ENCODE data around the gene MYO1H.
A peak's percentile ranks its signal among the peaks of the same experiment; 100 is the strongest.

The MYO1H gene

DNA sequence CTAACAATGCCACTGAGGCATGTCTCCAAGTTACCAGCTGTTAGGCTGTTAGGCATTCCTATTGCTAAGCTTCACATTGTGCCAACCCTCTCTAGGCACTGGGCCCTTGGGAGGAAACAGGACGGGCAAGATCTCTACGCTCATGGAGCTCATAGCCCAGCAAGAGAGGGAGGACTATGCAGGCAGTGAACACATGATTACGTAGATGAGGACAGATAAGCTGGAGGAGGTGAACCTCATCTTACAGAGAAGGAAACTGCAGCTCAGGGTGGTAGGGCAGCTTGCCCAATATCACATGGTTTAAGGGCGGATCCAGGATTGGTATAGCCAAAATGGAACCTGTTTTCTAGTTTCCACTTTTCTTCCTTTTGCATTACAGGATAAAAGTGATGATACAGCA lies 137.5 kb downstream of the MYO1H start:
- Histone ChIP-seq H3K36me3 (ENCODE audit: control insufficient read depth in 1 of 2, insufficient read depth in 2 of 2, low read depth in 1 of 2, low read length in 2 of 2) (peaks cover 56 to 79% of the 10 kb centered on the region in 2 experiments), H2BK12ac (ENCODE audit: low read length in 2 of 2) (no peak overlapping the region), H4K8ac (ENCODE audit: low read length) (no peak overlapping the region), H3K14ac (ENCODE audit: low read length in 2 of 2) (no peak overlapping the region), H3K9ac (ENCODE audit: low read length) (no peak overlapping the region), H3K9me3 (ENCODE audit: control insufficient read depth, low read length) (no peaks in the 10 kb centered on the region), H3K4me2 (ENCODE audit: low read length, poor library complexity, severe bottlenecking) (no peak overlapping the region), H3K4me1 (ENCODE audit: control insufficient read depth, insufficient read depth, low read depth, low read length) (no peaks in the 10 kb centered on the region), H2AFZ (ENCODE audit: low read depth, low read length) (no peak overlapping the region), H3K23ac (ENCODE audit: low read length in 2 of 2) (no peak overlapping the region), H3K27ac (ENCODE audit: low read length, poor library complexity, severe bottlenecking) (no peak overlapping the region), H3K4ac (ENCODE audit: low read depth in 1 of 2, low read length in 2 of 2) (no peak overlapping the region), H2AK5ac (ENCODE audit: low read length, severe bottlenecking) (no peak overlapping the region), H3K4me3 (ENCODE audit: insufficient read depth in 1 of 2, low read depth in 1 of 2, low read length in 2 of 2) (no peak overlapping the region), H2BK5ac (ENCODE audit: low read depth, low read length, poor library complexity, severe bottlenecking) (no peak overlapping the region), H2BK15ac (ENCODE audit: low read depth, poor library complexity, severe bottlenecking) (no peak overlapping the region), H2BK120ac (ENCODE audit: low read depth, low read length) (no peak overlapping the region), H4K91ac (ENCODE audit: low read length) (no peak overlapping the region), H3K18ac (ENCODE audit: low read depth in 1 of 2, low read length in 2 of 2) (no peak overlapping the region), H3K79me1 (replicated peaks; ENCODE audit: low read length, poor library complexity, severe bottlenecking) (peaks cover 28% of the 10 kb centered on the region), H3K27me3 (ENCODE audit: control insufficient read depth in 1 of 2, insufficient read depth in 1 of 2, low read length in 2 of 2) (no peaks in the 10 kb centered on the region)
- DNase-seq, result no peak
- WGBS, result 95% methylated on average over 4 of the region's 4 CpGs

DNA sequence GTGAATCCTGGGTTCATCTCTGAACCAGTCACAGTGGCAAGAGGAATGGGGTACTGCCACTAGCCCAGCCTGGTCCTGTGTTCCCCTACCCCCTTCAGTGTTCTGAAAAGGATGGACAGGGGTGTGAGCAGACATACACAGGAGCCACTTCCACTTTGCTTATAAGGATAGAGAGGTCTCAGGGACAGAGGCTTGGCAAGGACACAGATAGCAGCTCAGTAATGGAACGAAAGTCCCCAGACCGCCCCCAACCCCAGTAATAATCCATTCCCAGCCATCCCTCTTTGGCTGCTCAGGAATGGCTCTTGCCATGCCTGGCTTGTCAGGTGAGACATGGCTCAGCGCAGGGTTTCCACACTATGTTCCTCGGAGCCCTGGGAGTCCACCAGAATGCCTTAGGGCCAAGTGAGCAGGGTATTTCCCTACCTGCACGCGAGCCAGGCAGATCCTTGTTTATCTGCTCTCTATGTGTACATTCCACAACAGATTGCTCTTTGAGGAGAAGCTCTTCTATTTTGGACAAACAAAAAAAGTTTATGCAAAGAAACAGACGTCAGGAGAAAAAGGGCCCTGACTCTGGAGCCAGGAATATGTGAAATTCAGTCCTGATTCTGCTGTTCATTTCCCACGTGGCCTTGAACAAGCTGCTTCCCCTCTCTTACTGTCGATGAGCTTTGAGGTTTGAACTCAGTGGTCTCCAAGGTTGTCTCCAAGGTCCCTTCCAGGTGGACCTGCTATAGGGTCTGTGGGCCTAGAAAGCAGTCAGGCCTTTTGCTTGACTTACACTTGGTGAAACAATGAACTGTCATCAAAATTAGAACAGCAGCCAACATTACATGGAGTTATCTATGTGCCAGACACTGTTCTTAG lies 139.7 kb downstream of the MYO1H start:
- H3K27me3 ChIP-seq (ENCODE audit: control insufficient read depth in 1 of 2, insufficient read depth in 1 of 2, low read length in 2 of 2), result no peaks in the 10 kb centered on the region
- H3K27ac ChIP-seq (ENCODE audit: low read length, poor library complexity, severe bottlenecking), result no peak overlapping the region
- no peak overlapping the region for H2BK5ac ChIP-seq (ENCODE audit: low read depth, low read length, poor library complexity, severe bottlenecking)
- no peak overlapping the region for H3K23ac ChIP-seq (ENCODE audit: low read length in 2 of 2)
- H3K9me3 ChIP-seq (ENCODE audit: control insufficient read depth, low read length), result no peaks in the 10 kb centered on the region
- H3K9ac ChIP-seq (ENCODE audit: low read length), result peak overlapping the region; percentile 13
- no peak overlapping the region for H2BK12ac ChIP-seq (ENCODE audit: low read length in 2 of 2)
- no peak overlapping the region for H3K4ac ChIP-seq (ENCODE audit: low read depth in 1 of 2, low read length in 2 of 2)
- H2BK120ac ChIP-seq (ENCODE audit: low read depth, low read length), result no peak overlapping the region
- H3K18ac ChIP-seq (ENCODE audit: low read depth in 1 of 2, low read length in 2 of 2), result no peak overlapping the region
- no peak overlapping the region for H3K4me2 ChIP-seq (ENCODE audit: low read length, poor library complexity, severe bottlenecking)
- H3K4me1 ChIP-seq (ENCODE audit: control insufficient read depth, insufficient read depth, low read depth, low read length), result no peaks in the 10 kb centered on the region
- no peak for DNase-seq
- H4K8ac ChIP-seq (ENCODE audit: low read length), result no peak overlapping the region
- H3K79me1 ChIP-seq (replicated peaks; ENCODE audit: low read length, poor library complexity, severe bottlenecking), result peaks cover 15% of the 10 kb centered on the region
- no peak overlapping the region for H3K14ac ChIP-seq (ENCODE audit: low read length in 2 of 2)
- H2AFZ ChIP-seq (ENCODE audit: low read depth, low read length), result no peak overlapping the region
- no peak overlapping the region for H2AK5ac ChIP-seq (ENCODE audit: low read length, severe bottlenecking)
- H3K36me3 ChIP-seq (ENCODE audit: control insufficient read depth in 1 of 2, insufficient read depth in 2 of 2, low read depth in 1 of 2, low read length in 2 of 2), result peaks cover 61 to 98% of the 10 kb centered on the region in 2 experiments
- WGBS, result 97% methylated on average over 9 of the region's 9 CpGs
- no peak overlapping the region for H4K91ac ChIP-seq (ENCODE audit: low read length)
- no peak overlapping the region for H2BK15ac ChIP-seq (ENCODE audit: low read depth, poor library complexity, severe bottlenecking)
- H3K4me3 ChIP-seq (ENCODE audit: insufficient read depth in 1 of 2, low read depth in 1 of 2, low read length in 2 of 2), result no peak overlapping the region

DNA sequence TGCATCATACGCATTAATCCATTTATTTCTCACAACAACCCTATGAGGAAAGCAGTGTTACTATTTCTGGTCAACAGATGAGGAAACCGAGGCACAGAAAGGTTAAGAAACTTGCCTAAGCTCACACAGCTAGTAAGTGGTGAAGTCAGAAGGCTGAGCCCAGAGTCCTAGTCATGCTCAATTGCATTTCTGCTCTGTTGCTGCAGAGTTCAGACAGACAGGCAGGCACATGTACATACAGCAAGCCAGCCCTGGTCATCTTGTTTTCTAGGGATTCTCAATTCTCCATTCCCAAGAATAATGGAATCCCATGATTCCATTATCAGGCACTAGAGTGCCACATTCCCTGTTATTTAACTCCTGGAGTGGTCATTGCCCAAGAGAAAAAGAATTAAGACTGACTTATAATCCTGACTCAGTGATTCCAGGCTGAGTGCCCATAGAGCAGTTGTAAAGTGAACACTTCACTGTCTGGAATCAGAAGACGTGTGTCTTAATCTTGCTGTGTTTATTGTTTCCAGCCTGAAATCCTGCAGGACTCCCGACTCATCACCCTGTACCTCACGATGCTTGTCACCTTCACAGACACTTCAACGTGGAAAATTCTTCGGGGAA lies 140.5 kb downstream of the MYO1H start:
- H3K4ac ChIP-seq (ENCODE audit: low read depth in 1 of 2, low read length in 2 of 2), result no peak overlapping the region
- H3K27me3 ChIP-seq (ENCODE audit: control insufficient read depth in 1 of 2, insufficient read depth in 1 of 2, low read length in 2 of 2), result no peaks in the 10 kb centered on the region
- H3K9ac ChIP-seq (ENCODE audit: low read length), result peak overlapping the region; percentile 49
- no peak overlapping the region for H3K14ac ChIP-seq (ENCODE audit: low read length in 2 of 2)
- H4K8ac ChIP-seq (ENCODE audit: low read length), result no peak overlapping the region
- no peaks in the 10 kb centered on the region for H3K4me1 ChIP-seq (ENCODE audit: control insufficient read depth, insufficient read depth, low read depth, low read length)
- no peak overlapping the region for H3K4me3 ChIP-seq (ENCODE audit: insufficient read depth in 1 of 2, low read depth in 1 of 2, low read length in 2 of 2)
- H3K23ac ChIP-seq (ENCODE audit: low read length in 2 of 2), result no peak overlapping the region
- 93% methylated on average over 7 of the region's 7 CpGs for WGBS
- H3K18ac ChIP-seq (ENCODE audit: low read depth in 1 of 2, low read length in 2 of 2), result no peak overlapping the region
- no peak overlapping the region for H2BK12ac ChIP-seq (ENCODE audit: low read length in 2 of 2)
- no peak overlapping the region for H4K91ac ChIP-seq (ENCODE audit: low read length)
- peaks cover 9% of the 10 kb centered on the region for H3K79me1 ChIP-seq (replicated peaks; ENCODE audit: low read length, poor library complexity, severe bottlenecking)
- no peak overlapping the region for H2AK5ac ChIP-seq (ENCODE audit: low read length, severe bottlenecking)
- no peaks in the 10 kb centered on the region for H3K9me3 ChIP-seq (ENCODE audit: control insufficient read depth, low read length)
- peaks cover 64 to 98% of the 10 kb centered on the region in 2 experiments for H3K36me3 ChIP-seq (ENCODE audit: control insufficient read depth in 1 of 2, insufficient read depth in 2 of 2, low read depth in 1 of 2, low read length in 2 of 2)
- H2BK5ac ChIP-seq (ENCODE audit: low read depth, low read length, poor library complexity, severe bottlenecking), result no peak overlapping the region
- no peak overlapping the region for H3K4me2 ChIP-seq (ENCODE audit: low read length, poor library complexity, severe bottlenecking)
- H2BK15ac ChIP-seq (ENCODE audit: low read depth, poor library complexity, severe bottlenecking), result no peak overlapping the region
- H2BK120ac ChIP-seq (ENCODE audit: low read depth, low read length), result no peak overlapping the region
- no peak overlapping the region for H2AFZ ChIP-seq (ENCODE audit: low read depth, low read length)
- no peak overlapping the region for H3K27ac ChIP-seq (ENCODE audit: low read length, poor library complexity, severe bottlenecking)
- DNase-seq, result no peak

All from mesenchymal stem cell (in vitro differentiated cells and primary cell).